Measurements from ENCODE around the gene PHF5A. TPM values are rescaled to one million over a fixed set of nuclear protein-coding genes. Genes with fewer than 3 reads are reported as not detected.

The PHF5A gene
- total RNA-seq, 1 experiment from 2014 or later = 62.9 TPM

- Histone ChIP-seq H3K9me2 (ENCODE audit: insufficient read depth) (no peaks in the 10 kb centered on the region), H3F3A (ENCODE audit: insufficient read depth, low read depth) (peaks cover 17% of the 10 kb centered on the region; the same call in 1 of the 2 replicates), H3K4me3 (no peak overlapping the region), H3K4me1 (replicated peaks; ENCODE audit: insufficient read depth) (no peaks in the 10 kb centered on the region), H3K9me3 (ENCODE audit: insufficient read depth, low read depth) (no peaks in the 10 kb centered on the region), H3K27ac (no peak overlapping the region), H3K27me3 (ENCODE audit: insufficient read depth, low read depth) (no peaks in the 10 kb centered on the region), H3K4me2 (no peak overlapping the region), H4K20me1 (ENCODE audit: insufficient read depth) (0 out of 2 replicates have a peak, but pooled peaks cover 3% of the 10 kb centered on the region), H2AFZ (no peak overlapping the region), H3K79me2 (ENCODE audit: low read depth) (no peaks in the 10 kb centered on the region), H3K36me3 (ENCODE audit: low read depth) (no peaks in the 10 kb centered on the region)
- no peak for DNase-seq
- no TSS peak for BruUV-seq (replicated peaks)
- CTCF ChIA-PET = interaction anchor here (0.7 kb wide), 1 partner anchor 53 kb away, joined by 6 read pairs; no protein-coding TSS in a partner anchor
- intact Hi-C loops (cut with micrococcal nuclease; ENCODE audit: unreplicated experiment) = no loop called here
- POLR2A ChIA-PET (ENCODE audit: unreplicated experiment) = interaction anchor here (0.6 kb wide), 1 partner anchor 8 kb away, joined by 3 read pairs; no protein-coding TSS in a partner anchor
- TF ChIP-seq EZH2 (IDR thresholded peaks at IDR 0.05; ENCODE audit: low read depth) (no peak), CTCF (conservative IDR thresholded peaks at IDR 0.05) (no peak)
These were observed 42.7 kb downstream of the PHF5A start for GRCh38 chr22:41425660-41426365.

GRCh38 chr22:41418717-41419116 lies 49.8 kb downstream of the PHF5A start:
- no peaks in the 10 kb centered on the region for H4K20me1 ChIP-seq (ENCODE audit: insufficient read depth)
- DNase-seq = no peak
- H3K4me2 ChIP-seq = no peak overlapping the region
- no peaks in the 10 kb centered on the region for H3K9me2 ChIP-seq (ENCODE audit: insufficient read depth)
- intact Hi-C loops (cut with micrococcal nuclease; ENCODE audit: unreplicated experiment) = no loop called here
- no peak overlapping the region for H3K4me3 ChIP-seq
- H3K36me3 ChIP-seq (ENCODE audit: low read depth) = no peaks in the 10 kb centered on the region
- CTCF ChIA-PET = interaction anchor here (0.6 kb wide), 1 partner anchor 142 kb away, joined by 13 read pairs; no protein-coding TSS in a partner anchor
- H3F3A ChIP-seq (ENCODE audit: insufficient read depth, low read depth) = peaks cover 19% of the 10 kb centered on the region; the same call in 1 of the 2 replicates
- no TSS peak for BruUV-seq (replicated peaks)
- 0 out of 2 replicates have a peak, but pooled peaks cover 8% of the 10 kb centered on the region for H3K4me1 ChIP-seq (replicated peaks; ENCODE audit: insufficient read depth)
- no peaks in the 10 kb centered on the region for H3K27me3 ChIP-seq (ENCODE audit: insufficient read depth, low read depth)
- no peak overlapping the region for H2AFZ ChIP-seq
- POLR2A ChIA-PET (ENCODE audit: unreplicated experiment) = interaction anchor here (0.6 kb wide), 1 partner anchor 8 kb away, joined by 3 read pairs; no protein-coding TSS in a partner anchor
- no peaks in the 10 kb centered on the region for H3K9me3 ChIP-seq (ENCODE audit: insufficient read depth, low read depth)
- H3K79me2 ChIP-seq (ENCODE audit: low read depth) = peaks cover 18% of the 10 kb centered on the region; the same call in 1 of the 2 replicates
- no peak for TF ChIP-seq EZH2 (IDR thresholded peaks at IDR 0.05; ENCODE audit: low read depth)
- no peak for TF ChIP-seq CTCF (conservative IDR thresholded peaks at IDR 0.05)
- H3K27ac ChIP-seq = no peak overlapping the region

GRCh38 chr22:41417622-41418390 lies 50.7 kb downstream of the PHF5A start:
- peak in 1 of 2 experiments; percentile 64 for DNase-seq
- Histone ChIP-seq H3F3A (ENCODE audit: insufficient read depth, low read depth) (peaks cover 26% of the 10 kb centered on the region), H3K36me3 (ENCODE audit: low read depth) (no peaks in the 10 kb centered on the region), H3K27me3 (ENCODE audit: insufficient read depth, low read depth) (no peaks in the 10 kb centered on the region), H3K27ac (no peak overlapping the region), H2AFZ (no peak overlapping the region), H3K79me2 (ENCODE audit: low read depth) (peaks cover 18% of the 10 kb centered on the region; the same call in 1 of the 2 replicates), H3K4me2 (no peak overlapping the region), H3K4me3 (no peak overlapping the region), H4K20me1 (ENCODE audit: insufficient read depth) (no peaks in the 10 kb centered on the region), H3K9me2 (ENCODE audit: insufficient read depth) (no peaks in the 10 kb centered on the region), H3K4me1 (replicated peaks; ENCODE audit: insufficient read depth) (peaks cover 9% of the 10 kb centered on the region; the same call in 1 of the 2 replicates), H3K9me3 (ENCODE audit: insufficient read depth, low read depth) (no peaks in the 10 kb centered on the region)
- ChIA-PET CTCF (interaction anchor here (0.6 kb wide), 1 partner anchor 141 kb away, joined by 13 read pairs; no protein-coding TSS in a partner anchor), POLR2A (ENCODE audit: unreplicated experiment) (interaction anchor here (0.5 to 0.6 kb wide), 2 partner anchors 9 to 31 kb away, joined by 3 to 7 read pairs; no protein-coding TSS in a partner anchor)
- no peak for TF ChIP-seq EZH2 (IDR thresholded peaks at IDR 0.05; ENCODE audit: low read depth)
- intact Hi-C loops (cut with micrococcal nuclease; ENCODE audit: unreplicated experiment) = no loop called here
- BruUV-seq (replicated peaks) = no TSS peak

Data from PC-9 (cell line).